Measurements from ENCODE around the gene MLLT3.

Gene MLLT3

GRCh38 chr9:20479419-20480155, 142.7 kb downstream of the MLLT3 start:
- CTCF ChIA-PET = no interaction called here
- no peak for DNase-seq (ENCODE audit: low spot score)
- POLR2A ChIA-PET (ENCODE audit: low non-redundant PET) = no interaction called here
- no peak overlapping the region for H3K27ac ChIP-seq
- TF ChIP-seq CTCF (conservative IDR thresholded peaks at IDR 0.05; ENCODE audit: low read depth) = no peak

GRCh38 chr9:20478786-20479185, 143.5 kb downstream of the MLLT3 start:
- DNase-seq (ENCODE audit: low spot score) = no peak
- POLR2A ChIA-PET (ENCODE audit: low non-redundant PET) = no interaction called here
- no peak overlapping the region for H3K27ac ChIP-seq
- TF ChIP-seq CTCF (conservative IDR thresholded peaks at IDR 0.05; ENCODE audit: low read depth) = no peak
- CTCF ChIA-PET = no interaction called here

GRCh38 chr9:20477940-20478620, 144.2 kb downstream of the MLLT3 start:
- ChIA-PET CTCF (interaction anchor here (0.5 to 0.8 kb wide), 2 partner anchors 37 to 717 kb away, joined by 3 to 5 read pairs; no protein-coding TSS in a partner anchor), POLR2A (ENCODE audit: low non-redundant PET) (interaction anchor here (0.5 kb wide), 1 partner anchor 8 kb away, joined by 3 read pairs; no protein-coding TSS in a partner anchor)
- DNase-seq (ENCODE audit: low spot score) = peak; percentile 8
- H3K27ac ChIP-seq = no peak overlapping the region
- no peak for TF ChIP-seq CTCF (conservative IDR thresholded peaks at IDR 0.05; ENCODE audit: low read depth)

GRCh38 chr9:20476912-20477521, 145.3 kb downstream of the MLLT3 start:
- H3K27ac ChIP-seq = no peak overlapping the region
- no peak for DNase-seq (ENCODE audit: low spot score)
- ChIA-PET POLR2A (ENCODE audit: low non-redundant PET) (no interaction called here), CTCF (interaction anchor here (0.7 to 0.8 kb wide), 2 partner anchors 38 to 634 kb away, joined by 3 to 5 read pairs; no protein-coding TSS in a partner anchor)
- no peak for TF ChIP-seq CTCF (conservative IDR thresholded peaks at IDR 0.05; ENCODE audit: low read depth)

- no peak overlapping the region for H3K27ac ChIP-seq
- POLR2A ChIA-PET (ENCODE audit: low non-redundant PET) = no interaction called here
- DNase-seq (ENCODE audit: low spot score) = no peak
- TF ChIP-seq CTCF (conservative IDR thresholded peaks at IDR 0.05; ENCODE audit: low read depth) = no peak
- CTCF ChIA-PET = interaction anchor here (0.6 to 1.6 kb wide), 3 partner anchors 22 to 637 kb away, joined by 3 to 5 read pairs (median 4); no protein-coding TSS in a partner anchor
These were observed 147.8 kb downstream of the MLLT3 start for GRCh38 chr9:20474496-20474895.

- ChIA-PET CTCF (interaction anchor here (1.6 kb wide), 1 partner anchor 638 kb away, joined by 5 read pairs; no protein-coding TSS in a partner anchor), POLR2A (ENCODE audit: low non-redundant PET) (no interaction called here)
- TF ChIP-seq CTCF (conservative IDR thresholded peaks at IDR 0.05; ENCODE audit: low read depth) = no peak
- DNase-seq (ENCODE audit: low spot score) = no peak
- no peak overlapping the region for H3K27ac ChIP-seq
These were observed 148.7 kb downstream of the MLLT3 start for GRCh38 chr9:20473515-20474013.
